Measurements from ENCODE around the gene FBN1.

- TF ChIP-seq CTCF (conservative IDR thresholded peaks at IDR 0.05 in 1 of 2, IDR thresholded peaks at IDR 0.05 in 1 of 2; ENCODE audit: extremely low read depth in 1 of 2, insufficient read depth in 1 of 2, low read depth in 1 of 2, low read length in 2 of 2) (no peak), EZH2 (IDR thresholded peaks at IDR 0.05; ENCODE audit: borderline replicate concordance, low read length) (no peak)
These were observed 44.4 kb downstream of the FBN1 start for GRCh38 chr15:48601095-48601494.

Measured in mammary epithelial cell (primary cell).